Skeletal muscle satellite cell (primary cell): Measurements from ENCODE around the gene SPATA20.

Experiments
- H3K27me3 ChIP-seq: 2 replicates; pipeline ENCODE4 v1.7.0; 2013; ENCODE audit warnings: low read length; ENCODE audit not compliant: control insufficient read depth, insufficient read depth
- H3K36me3 ChIP-seq: 2 replicates; pipeline ENCODE4 v1.7.0; 2013; ENCODE audit warnings: mild to moderate bottlenecking, control low read depth, low read length; ENCODE audit not compliant: insufficient read depth
- H3K4me1 ChIP-seq: 2 replicates; pipeline ENCODE4 v1.7.0; 2013; ENCODE audit warnings: low read length; ENCODE audit not compliant: control insufficient read depth, insufficient read depth
- H3K4me2 ChIP-seq: 2 replicates; pipeline ENCODE4 v1.7.0; 2013; ENCODE audit warnings: mild to moderate bottlenecking, low read length
- H3K4me3 ChIP-seq: 2 replicates; pipeline ENCODE4 v1.7.0; 2013; ENCODE audit warnings: low read length
- H3K9ac ChIP-seq: 2 replicates; pipeline ENCODE4 v1.7.0; 2013; ENCODE audit warnings: mild to moderate bottlenecking, low read depth, low read length, moderate library complexity
- H3K9me3 ChIP-seq: replicated peaks from 2 replicates; pipeline ENCODE4 v1.7.0; 2013; ENCODE audit warnings: mild to moderate bottlenecking, control low read depth, low read length

SPATA20 gene

GRCh38 chr17:50535407-50535806, 11.6 kb upstream of the SPATA20 start:
- no peaks in the 10 kb centered on the region for H3K9me3 ChIP-seq
- no peak overlapping the region for H3K4me2 ChIP-seq

GRCh38 chr17:50536683-50537646, 10.0 kb upstream of the SPATA20 start:
- H3K9ac ChIP-seq: no peak overlapping the region
- peaks cover 26% of the 10 kb centered on the region for H3K27me3 ChIP-seq
- H3K4me2 ChIP-seq: no peak overlapping the region
- peaks cover 17% of the 10 kb centered on the region for H3K4me1 ChIP-seq
- no peaks in the 10 kb centered on the region for H3K9me3 ChIP-seq
- H3K36me3 ChIP-seq: no peaks in the 10 kb centered on the region
- H3K4me3 ChIP-seq: no peak overlapping the region

More at GRCh38 chr17:50535407-50535806, 11.6 kb upstream of the SPATA20 start:
- peaks cover 39% of the 10 kb centered on the region for H3K27me3 ChIP-seq
- H3K36me3 ChIP-seq: no peaks in the 10 kb centered on the region
- no peak overlapping the region for H3K9ac ChIP-seq
- no peak overlapping the region for H3K4me3 ChIP-seq
- H3K4me1 ChIP-seq: peaks cover 10% of the 10 kb centered on the region

- H3K4me1 ChIP-seq: peaks cover 25% of the 10 kb centered on the region
- no peak overlapping the region for H3K4me3 ChIP-seq
- no peaks in the 10 kb centered on the region for H3K36me3 ChIP-seq
- H3K27me3 ChIP-seq: peaks cover 17% of the 10 kb centered on the region
- H3K4me2 ChIP-seq: no peak overlapping the region
- H3K9ac ChIP-seq: no peak overlapping the region
- no peaks in the 10 kb centered on the region for H3K9me3 ChIP-seq
These were observed 9.0 kb upstream of the SPATA20 start for GRCh38 chr17:50537721-50538548.

- Histone ChIP-seq H3K9me3 (no peaks in the 10 kb centered on the region), H3K4me3 (no peak overlapping the region), H3K27me3 (peaks cover 8% of the 10 kb centered on the region), H3K4me1 (peaks cover 25% of the 10 kb centered on the region), H3K9ac (no peak overlapping the region), H3K4me2 (no peak overlapping the region), H3K36me3 (no peaks in the 10 kb centered on the region)
These were observed 8.2 kb upstream of the SPATA20 start for GRCh38 chr17:50538549-50539410.

GRCh38 chr17:50539762-50540559, 7.0 kb upstream of the SPATA20 start:
- no peak overlapping the region for H3K4me3 ChIP-seq
- H3K9ac ChIP-seq: no peak overlapping the region
- H3K9me3 ChIP-seq: no peaks in the 10 kb centered on the region
- H3K4me2 ChIP-seq: no peak overlapping the region
- no peaks in the 10 kb centered on the region for H3K36me3 ChIP-seq
- H3K4me1 ChIP-seq: peaks cover 20% of the 10 kb centered on the region
- no peaks in the 10 kb centered on the region for H3K27me3 ChIP-seq

GRCh38 chr17:50540560-50541401, 6.2 kb upstream of the SPATA20 start:
- H3K4me1 ChIP-seq: peaks cover 20% of the 10 kb centered on the region
- peak overlapping the region; percentile 97 for H3K4me2 ChIP-seq
- H3K36me3 ChIP-seq: no peaks in the 10 kb centered on the region
- no peaks in the 10 kb centered on the region for H3K9me3 ChIP-seq
- peak overlapping the region; percentile 77 for H3K4me3 ChIP-seq
- H3K27me3 ChIP-seq: no peaks in the 10 kb centered on the region
- H3K9ac ChIP-seq: peak overlapping the region; percentile 74

GRCh38 chr17:50541402-50541715, 5.6 kb upstream of the SPATA20 start:
- peak overlapping the region; percentile 74 for H3K9ac ChIP-seq
- peak overlapping the region; percentile 97 for H3K4me2 ChIP-seq
- H3K4me1 ChIP-seq: peaks cover 20% of the 10 kb centered on the region
- H3K27me3 ChIP-seq: no peaks in the 10 kb centered on the region
- H3K9me3 ChIP-seq: no peaks in the 10 kb centered on the region
- peak overlapping the region; percentile 77 for H3K4me3 ChIP-seq
- H3K36me3 ChIP-seq: no peaks in the 10 kb centered on the region

GRCh38 chr17:50541716-50542688, 5.0 kb upstream of the SPATA20 start:
- Histone ChIP-seq H3K9ac (peak overlapping the region; percentile 74), H3K4me1 (peaks cover 20% of the 10 kb centered on the region)

More at GRCh38 chr17:50541716-50542688, 5.0 kb upstream of the SPATA20 start:
- H3K27me3 ChIP-seq: no peaks in the 10 kb centered on the region
- peak overlapping the region; percentile 77 for H3K4me3 ChIP-seq
- no peaks in the 10 kb centered on the region for H3K9me3 ChIP-seq
- H3K4me2 ChIP-seq: peak overlapping the region; percentile 97
- no peaks in the 10 kb centered on the region for H3K36me3 ChIP-seq
